ENCODE measurements around the gene TMEM183A.

The TMEM183A gene

GRCh38 chr1:203031467-203031866 is 24.3 kb downstream of the TMEM183A start:
- no peak for DNase-seq (ENCODE audit: low spot score)

GRCh38 chr1:203033287-203033686 is 26.1 kb downstream of the TMEM183A start:
- no peak for DNase-seq (ENCODE audit: low spot score)

- DNase-seq (ENCODE audit: low spot score), result no peak
These were observed 26.7 kb downstream of the TMEM183A start for GRCh38 chr1:203033917-203034316.

GRCh38 chr1:203034422-203035110 is 27.4 kb downstream of the TMEM183A start:
- DNase-seq (ENCODE audit: low spot score), result no peak

GRCh38 chr1:203035111-203036000 is 28.2 kb downstream of the TMEM183A start:
- DNase-seq (ENCODE audit: low spot score), result no peak

- no peak for DNase-seq (ENCODE audit: low spot score)
These were observed 29.0 kb downstream of the TMEM183A start for GRCh38 chr1:203036135-203036534.

GRCh38 chr1:203036537-203036936 is 29.4 kb downstream of the TMEM183A start:
- DNase-seq (ENCODE audit: low spot score), result no peak

- DNase-seq (ENCODE audit: low spot score), result no peak
These were observed 30.5 kb downstream of the TMEM183A start for GRCh38 chr1:203037509-203038190.

- no peak for DNase-seq (ENCODE audit: low spot score)
These were observed 31.1 kb downstream of the TMEM183A start for GRCh38 chr1:203038217-203038741.

GRCh38 chr1:203038891-203039608 is 31.9 kb downstream of the TMEM183A start:
- peak; percentile 72 for DNase-seq (ENCODE audit: low spot score)

GRCh38 chr1:203039609-203040512 is 32.7 kb downstream of the TMEM183A start:
- DNase-seq (ENCODE audit: low spot score), result no peak

GRCh38 chr1:203040513-203041275 is 33.5 kb downstream of the TMEM183A start:
- no peak for DNase-seq (ENCODE audit: low spot score)

- no peak for DNase-seq (ENCODE audit: low spot score)
These were observed 34.3 kb downstream of the TMEM183A start for GRCh38 chr1:203041351-203041932.

- DNase-seq (ENCODE audit: low spot score), result no peak
These were observed 36.8 kb downstream of the TMEM183A start for GRCh38 chr1:203043830-203044545.

- no peak for DNase-seq (ENCODE audit: low spot score)
These were observed 37.5 kb downstream of the TMEM183A start for GRCh38 chr1:203044546-203045250.

GRCh38 chr1:203045336-203045735 is 38.2 kb downstream of the TMEM183A start:
- no peak for DNase-seq (ENCODE audit: low spot score)

GRCh38 chr1:203045821-203046594 is 38.8 kb downstream of the TMEM183A start:
- DNase-seq (ENCODE audit: low spot score), result no peak

Data from germinal center (tissue), 1 donor.